ENCODE results near the gene ELMOD1.

DNA sequence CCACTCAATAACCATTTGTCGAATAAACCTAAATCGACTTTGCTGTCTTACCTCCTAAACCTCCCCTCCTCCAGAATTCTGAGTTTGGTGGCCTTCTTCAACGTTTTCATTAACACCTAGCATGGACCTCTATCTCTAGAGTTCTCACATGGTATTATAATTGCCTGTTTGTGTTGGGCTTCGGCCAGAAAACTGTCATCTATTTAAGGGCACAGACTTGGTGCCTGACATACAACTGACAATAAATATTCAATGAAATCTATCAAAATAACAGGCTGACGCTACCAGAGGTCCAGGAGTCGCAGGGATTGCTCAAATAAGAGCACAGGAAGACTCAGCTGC is 26.1 kb upstream of the ELMOD1 start:
- TF ChIP-seq EP300 (IDR thresholded peaks at IDR 0.05) = no peak
- TF ChIP-seq, protein P1, sequence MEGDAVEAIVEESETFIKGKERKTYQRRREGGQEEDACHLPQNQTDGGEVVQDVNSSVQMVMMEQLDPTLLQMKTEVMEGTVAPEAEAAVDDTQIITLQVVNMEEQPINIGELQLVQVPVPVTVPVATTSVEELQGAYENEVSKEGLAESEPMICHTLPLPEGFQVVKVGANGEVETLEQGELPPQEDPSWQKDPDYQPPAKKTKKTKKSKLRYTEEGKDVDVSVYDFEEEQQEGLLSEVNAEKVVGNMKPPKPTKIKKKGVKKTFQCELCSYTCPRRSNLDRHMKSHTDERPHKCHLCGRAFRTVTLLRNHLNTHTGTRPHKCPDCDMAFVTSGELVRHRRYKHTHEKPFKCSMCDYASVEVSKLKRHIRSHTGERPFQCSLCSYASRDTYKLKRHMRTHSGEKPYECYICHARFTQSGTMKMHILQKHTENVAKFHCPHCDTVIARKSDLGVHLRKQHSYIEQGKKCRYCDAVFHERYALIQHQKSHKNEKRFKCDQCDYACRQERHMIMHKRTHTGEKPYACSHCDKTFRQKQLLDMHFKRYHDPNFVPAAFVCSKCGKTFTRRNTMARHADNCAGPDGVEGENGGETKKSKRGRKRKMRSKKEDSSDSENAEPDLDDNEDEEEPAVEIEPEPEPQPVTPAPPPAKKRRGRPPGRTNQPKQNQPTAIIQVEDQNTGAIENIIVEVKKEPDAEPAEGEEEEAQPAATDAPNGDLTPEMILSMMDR (IDR thresholded peaks at IDR 0.05) = no peak
- no peak for TF ChIP-seq POLR2A (IDR thresholded peaks at IDR 0.05)

Measured in ovary (tissue), 3 donors.